Mesendoderm (in vitro differentiated cells): Measurements from ENCODE around the gene CHST12.
"Not testable (repeated sequence)": the region's sequence is repeated elsewhere in the genome, so short reads cannot be mapped to it uniquely, and the experiment has no call there.

Experiments used
- DNase-seq: peaks from one replicate; pipeline ENCODE4 v3.0.0; 2013
- H2AK5ac ChIP-seq: 2 replicates; pipeline ENCODE4 v1.6.1; 2013; ENCODE audit warnings: low read length, inconsistent platforms
- H2BK120ac ChIP-seq: 2 replicates; pipeline ENCODE4 v1.6.1; 2013; ENCODE audit warnings: low read depth, mild to moderate bottlenecking, low read length, moderate library complexity, mixed read lengths
- H2BK15ac ChIP-seq: replicated peaks from 2 replicates; pipeline ENCODE4 v1.6.1; 2013; ENCODE audit warnings: low read depth, mild to moderate bottlenecking, moderate library complexity
- H2BK5ac ChIP-seq: 2 replicates; pipeline ENCODE4 v1.6.1; 2013; ENCODE audit warnings: low read length, inconsistent platforms
- H3K18ac ChIP-seq: 2 replicates; pipeline ENCODE4 v1.6.1; 2013; ENCODE audit warnings: mild to moderate bottlenecking, low read length, mixed read lengths
- H3K23ac ChIP-seq: one replicate; pipeline ENCODE4 v1.6.1; 2013; ENCODE audit warnings: low read length
- H3K27ac ChIP-seq: 2 replicates; pipeline ENCODE4 v1.5.1; 2013; ENCODE audit warnings: low read depth, mild to moderate bottlenecking, inconsistent platforms, low read length, moderate library complexity
- H3K27me3 ChIP-seq: 2 replicates; pipeline ENCODE4 v1.6.1; 2013; ENCODE audit warnings: low read length, control low read depth, mild to moderate bottlenecking, inconsistent platforms; ENCODE audit not compliant: insufficient read depth, poor library complexity
- H3K36me3 ChIP-seq: 2 replicates; pipeline ENCODE4 v1.6.1; 2013; ENCODE audit warnings: low read length, inconsistent platforms; ENCODE audit not compliant: control insufficient read depth, insufficient read depth
- H3K4ac ChIP-seq: one replicate; pipeline ENCODE4 v1.6.1; 2013; ENCODE audit warnings: low read depth, mild to moderate bottlenecking, low read length, moderate library complexity
- H3K4me1 ChIP-seq: 2 replicates; pipeline ENCODE4 v1.6.1; 2013; ENCODE audit warnings: low read depth, low read length, inconsistent platforms; ENCODE audit not compliant: control insufficient read depth
- H3K4me2 ChIP-seq: 2 replicates; pipeline ENCODE4 v1.6.1; 2013; ENCODE audit warnings: low read length
- H3K4me3 ChIP-seq: 2 replicates; pipeline ENCODE4 v1.5.1; 2013; ENCODE audit warnings: mild to moderate bottlenecking, low read length
- H3K56ac ChIP-seq: one replicate; pipeline ENCODE4 v1.6.1; 2013; ENCODE audit warnings: low read length
- H3K79me1 ChIP-seq: 2 replicates; pipeline ENCODE4 v1.6.1; 2013; ENCODE audit warnings: low read length, inconsistent platforms
- H3K79me2 ChIP-seq: 2 replicates; pipeline ENCODE4 v1.6.1; 2013; ENCODE audit warnings: mild to moderate bottlenecking, low read length; ENCODE audit not compliant: control insufficient read depth, insufficient read depth
- H3K9ac ChIP-seq: 2 replicates; pipeline ENCODE4 v1.6.1; 2013; ENCODE audit warnings: low read length, inconsistent platforms
- H4K5ac ChIP-seq: one replicate; pipeline ENCODE4 v1.6.1; 2013; ENCODE audit warnings: low read length
- H4K8ac ChIP-seq: one replicate; pipeline ENCODE4 v1.6.1; 2013; ENCODE audit warnings: low read depth, mild to moderate bottlenecking, control low read depth, low read length, moderate library complexity
- WGBS: extraction: QIAGEN DNeasy Blood & Tissue Kit; methylation state at CpG from one replicate; pipeline ENCODE4 v1.1.7; 2013; ENCODE audit warnings: low lambda C conversion rate, missing lambda C conversion rate; ENCODE audit not compliant: insufficient coverage; ENCODE audit errors: extremely low coverage; 5-methylcytosine and 5-hydroxymethylcytosine counted together

Gene CHST12

GRCh38 chr7:2374830-2375728 lies 28.3 kb upstream of the CHST12 start:
- Histone ChIP-seq H2BK5ac (no peak overlapping the region), H3K4me3 (no peak overlapping the region), H3K4me2 (no peak overlapping the region), H4K8ac (no peak overlapping the region), H3K79me1 (peaks cover 21% of the 10 kb centered on the region), H3K4ac (no peak overlapping the region), H2AK5ac (no peak overlapping the region), H3K56ac (no peak overlapping the region), H3K23ac (no peak overlapping the region), H2BK120ac (no peak overlapping the region), H3K27me3 (no peaks in the 10 kb centered on the region), H4K5ac (no peak overlapping the region), H3K9ac (no peak overlapping the region), H3K79me2 (peaks cover 32% of the 10 kb centered on the region), H3K18ac (no peak overlapping the region), H3K27ac (no peak overlapping the region), H3K36me3 (peaks cover 49% of the 10 kb centered on the region), H2BK15ac (no peak overlapping the region), H3K4me1 (no peaks in the 10 kb centered on the region)
- no CpG with 5 or more reads among the region's 26 CpGs for WGBS
- no peak for DNase-seq

DNA sequence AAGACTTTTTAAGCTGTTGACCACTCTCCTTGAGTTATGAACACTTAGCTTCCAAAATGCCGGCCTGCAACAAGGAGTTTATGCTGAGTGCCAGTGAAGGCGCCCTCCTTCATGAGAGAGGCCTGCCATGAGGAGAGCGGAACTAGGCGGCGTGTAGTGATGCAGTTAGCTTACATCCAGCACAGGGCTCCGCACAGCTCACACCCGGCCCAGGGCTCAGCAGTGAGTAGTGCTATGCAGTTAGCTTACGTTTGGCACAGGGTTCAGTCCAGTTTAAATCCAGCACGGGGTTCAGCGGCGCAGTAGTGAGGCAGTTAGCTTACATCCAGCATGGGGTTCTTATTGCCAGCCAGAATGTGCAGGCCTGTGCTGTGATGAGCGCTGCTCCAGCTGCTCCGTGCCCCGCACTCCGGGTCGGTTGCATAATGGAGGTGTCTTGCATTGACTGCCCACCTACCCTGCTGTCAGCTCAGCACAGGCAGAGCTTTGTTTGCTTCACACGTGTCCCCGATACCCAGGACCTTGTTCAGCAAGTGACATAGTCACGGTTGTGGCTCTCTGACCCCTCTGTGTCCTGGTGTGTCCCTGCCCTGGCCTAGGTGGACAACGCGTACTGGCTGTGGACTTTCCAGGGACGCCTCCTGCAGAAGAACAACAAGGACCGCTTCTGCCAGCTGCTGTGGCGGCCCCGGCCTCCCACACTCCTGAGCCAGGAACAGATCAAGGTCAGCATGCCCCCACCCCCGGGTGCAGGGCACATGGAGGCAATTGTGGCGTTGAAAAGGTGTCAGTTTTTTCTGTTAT lies 26.9 kb upstream of the CHST12 start:
- Histone ChIP-seq H3K18ac (no peak overlapping the region), H3K36me3 (peaks cover 54% of the 10 kb centered on the region)
- WGBS, result no CpG with 5 or more reads among the region's 27 CpGs

GRCh38 chr7:2377492-2377891 lies 25.9 kb upstream of the CHST12 start:
- not testable (repeated sequence) for H4K5ac ChIP-seq, H3K4ac ChIP-seq, DNase-seq, H2BK15ac ChIP-seq, H3K9ac ChIP-seq, H3K27me3 ChIP-seq, H3K27ac ChIP-seq, H3K4me2 ChIP-seq, H3K4me1 ChIP-seq, H2BK5ac ChIP-seq, H4K8ac ChIP-seq, H2BK120ac ChIP-seq, H3K18ac ChIP-seq, H3K56ac ChIP-seq, H2AK5ac ChIP-seq, H3K23ac ChIP-seq, H3K4me3 ChIP-seq
- H3K36me3 ChIP-seq, result peaks cover 52% of the 10 kb centered on the region
- H3K79me2 ChIP-seq, result peaks cover 29% of the 10 kb centered on the region
- no CpG with 5 or more reads among the region's 18 CpGs for WGBS
- H3K79me1 ChIP-seq, result peaks cover 16% of the 10 kb centered on the region

More for the DNA sequence above, 26.9 kb upstream of the CHST12 start:
- Histone ChIP-seq H3K79me2 (peaks cover 31% of the 10 kb centered on the region), H3K27me3 (no peaks in the 10 kb centered on the region), H4K8ac (no peak overlapping the region), H3K4ac (no peak overlapping the region), H3K27ac (no peak overlapping the region), H3K4me1 (no peaks in the 10 kb centered on the region), H3K4me3 (no peak overlapping the region), H2BK5ac (no peak overlapping the region), H4K5ac (no peak overlapping the region), H3K23ac (no peak overlapping the region), H2BK15ac (no peak overlapping the region), H3K79me1 (peaks cover 16% of the 10 kb centered on the region), H3K4me2 (no peak overlapping the region), H3K56ac (no peak overlapping the region), H2BK120ac (no peak overlapping the region), H2AK5ac (no peak overlapping the region), H3K9ac (no peak overlapping the region)
- DNase-seq, result no peak

DNA sequence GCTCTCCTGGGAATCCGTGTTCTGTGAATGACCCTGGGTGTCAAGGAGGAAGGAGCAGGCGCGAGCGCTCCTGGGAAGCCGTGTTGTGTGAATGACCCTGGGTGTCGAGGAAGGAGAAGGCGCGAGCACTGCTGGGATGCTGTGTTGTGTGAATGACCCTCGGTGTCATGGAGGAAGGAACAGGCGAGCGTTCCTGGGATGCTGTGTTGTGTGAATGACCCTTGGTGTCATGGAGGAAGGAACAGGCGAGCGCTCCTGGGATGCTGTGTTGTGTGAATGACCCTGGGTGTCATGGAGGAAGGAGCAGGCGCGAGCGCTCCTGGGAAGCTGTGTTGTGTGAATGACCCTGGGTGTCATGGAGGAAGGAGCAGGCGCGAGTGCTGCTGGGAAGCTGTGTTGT lies 25.3 kb upstream of the CHST12 start:
- H4K8ac ChIP-seq, H2AK5ac ChIP-seq, DNase-seq, H3K27ac ChIP-seq, H3K27me3 ChIP-seq, H3K23ac ChIP-seq, H3K4me2 ChIP-seq, H3K4me3 ChIP-seq, H2BK15ac ChIP-seq, H3K9ac ChIP-seq, H4K5ac ChIP-seq, H3K4ac ChIP-seq, H3K4me1 ChIP-seq, H2BK120ac ChIP-seq, H3K56ac ChIP-seq, H2BK5ac ChIP-seq, H3K18ac ChIP-seq: not testable (repeated sequence)
- WGBS, result no CpG with 5 or more reads among the region's 18 CpGs
- H3K79me1 ChIP-seq, result peaks cover 14% of the 10 kb centered on the region
- H3K79me2 ChIP-seq, result peaks cover 29% of the 10 kb centered on the region
- H3K36me3 ChIP-seq, result peaks cover 46% of the 10 kb centered on the region

- Histone ChIP-seq H3K36me3 (peaks cover 41% of the 10 kb centered on the region), H3K4me1 (no peaks in the 10 kb centered on the region), H2BK120ac (no peak overlapping the region), H3K9ac (no peak overlapping the region), H3K4ac (no peak overlapping the region), H2BK5ac (no peak overlapping the region), H3K79me1 (peaks cover 14% of the 10 kb centered on the region), H3K79me2 (peaks cover 27% of the 10 kb centered on the region), H4K8ac (no peak overlapping the region), H3K4me3 (no peak overlapping the region), H3K4me2 (no peak overlapping the region), H3K27me3 (no peaks in the 10 kb centered on the region), H2AK5ac (no peak overlapping the region), H3K23ac (no peak overlapping the region), H3K18ac (no peak overlapping the region), H2BK15ac (no peak overlapping the region), H4K5ac (no peak overlapping the region), H3K56ac (no peak overlapping the region), H3K27ac (no peak overlapping the region)
- DNase-seq, result no peak
- WGBS, result no CpG with 5 or more reads among the region's 20 CpGs
Measured at GRCh38 chr7:2379161-2379560, 24.2 kb upstream of the CHST12 start.
